Stimulated activated CD8-positive, alpha-beta memory T cell treated with anti-CD3 and anti-CD28 coated beads, Interleukin-4, amount 100 ng/mL, for 48 hours (primary cell): ENCODE measurements around the gene SBF2.

Experiments used
- DNase-seq: peaks from one replicate; pipeline ENCODE4 v3.0.0-alpha.2; 2020

SBF2 gene

GRCh38 chr11:9796266-9796665, 497.8 kb downstream of the SBF2 start:
- no peak for DNase-seq

GRCh38 chr11:9790703-9791102, 503.3 kb downstream of the SBF2 start:
- DNase-seq = no peak

GRCh38 chr11:9789910-9790309, 504.1 kb downstream of the SBF2 start:
- no peak for DNase-seq

DNA sequence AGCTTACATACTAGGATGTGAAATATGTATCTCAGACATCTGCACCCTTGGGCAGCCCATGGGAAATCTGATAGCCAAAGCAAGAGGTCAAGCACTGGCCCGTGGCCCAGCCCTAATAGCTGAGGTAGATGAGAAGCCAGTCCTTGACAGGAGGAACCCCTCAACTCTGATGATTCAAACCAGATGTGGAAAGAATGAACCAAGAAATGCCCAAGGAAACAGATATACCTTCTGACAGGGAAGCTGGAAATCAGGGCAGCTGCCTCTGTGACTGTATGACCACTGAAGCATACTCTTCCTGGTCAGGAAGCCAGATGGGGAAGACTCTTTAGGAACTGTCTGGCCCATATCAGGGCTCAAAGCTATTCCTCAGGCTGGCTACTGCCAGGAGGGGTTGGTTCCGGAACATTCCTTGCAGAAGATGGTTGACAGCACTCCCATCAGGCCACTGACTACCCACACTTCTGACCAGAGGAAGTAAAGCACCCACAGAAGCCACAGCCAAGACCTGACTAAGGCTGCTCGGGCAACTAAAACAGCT, 506.0 kb downstream of the SBF2 start:
- no peak for DNase-seq

GRCh38 chr11:9787260-9787659, 506.8 kb downstream of the SBF2 start:
- DNase-seq = no peak

DNA sequence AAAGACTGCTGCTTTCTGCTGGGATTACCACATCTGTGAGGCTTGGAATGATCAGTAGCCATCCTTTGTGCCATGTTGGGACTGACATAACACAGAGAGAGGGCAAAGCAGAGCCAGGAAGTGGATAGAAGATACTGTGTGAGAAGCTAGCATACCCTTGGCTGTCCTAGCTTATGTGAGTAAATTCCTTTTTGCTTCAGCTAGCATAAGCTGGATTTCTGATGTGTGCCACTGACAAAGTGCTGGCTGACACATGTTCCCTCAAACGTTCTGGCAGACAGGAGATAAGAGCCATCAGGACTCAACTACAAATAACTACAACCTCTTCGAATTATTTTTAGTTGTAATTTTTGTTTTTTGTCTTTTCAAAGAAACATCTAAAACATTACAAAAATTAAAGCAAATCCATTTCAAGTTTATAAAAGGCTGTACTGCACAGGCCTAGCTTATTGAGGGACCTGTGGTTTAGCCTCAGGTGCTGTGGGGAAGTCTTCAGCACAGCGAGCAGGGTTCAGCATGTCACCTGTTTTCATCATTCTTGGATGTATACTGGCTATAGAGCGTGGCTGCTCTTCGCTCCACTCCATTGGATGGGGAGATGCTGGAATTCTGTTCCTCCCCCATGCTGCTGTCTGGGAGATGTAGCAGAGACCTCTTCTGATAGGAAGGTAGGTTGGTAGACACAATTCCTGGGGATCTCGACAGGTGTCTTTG, 509.3 kb downstream of the SBF2 start:
- DNase-seq = no peak

- no peak for DNase-seq
Observed at GRCh38 chr11:9783986-9784385, 510.0 kb downstream of the SBF2 start.

DNA sequence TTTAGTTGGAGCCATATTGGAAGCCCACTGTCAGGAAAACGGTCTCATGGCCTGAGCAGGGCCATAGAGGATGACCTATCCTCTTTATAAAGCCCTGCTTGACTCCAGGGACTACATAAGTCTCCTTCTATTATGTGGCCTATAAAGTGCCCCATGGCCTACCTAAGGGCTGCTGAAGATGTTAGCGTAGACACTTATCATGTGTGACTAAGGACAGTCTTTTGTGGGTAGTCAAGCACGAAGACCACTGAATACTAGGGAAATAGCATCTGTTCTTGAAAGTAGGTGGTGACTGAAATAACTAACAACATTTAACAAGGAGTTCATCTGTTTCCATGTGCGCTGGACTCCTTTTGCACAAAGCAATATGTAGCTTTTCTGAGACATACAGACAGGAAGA, 513.1 kb downstream of the SBF2 start:
- DNase-seq = no peak

DNA sequence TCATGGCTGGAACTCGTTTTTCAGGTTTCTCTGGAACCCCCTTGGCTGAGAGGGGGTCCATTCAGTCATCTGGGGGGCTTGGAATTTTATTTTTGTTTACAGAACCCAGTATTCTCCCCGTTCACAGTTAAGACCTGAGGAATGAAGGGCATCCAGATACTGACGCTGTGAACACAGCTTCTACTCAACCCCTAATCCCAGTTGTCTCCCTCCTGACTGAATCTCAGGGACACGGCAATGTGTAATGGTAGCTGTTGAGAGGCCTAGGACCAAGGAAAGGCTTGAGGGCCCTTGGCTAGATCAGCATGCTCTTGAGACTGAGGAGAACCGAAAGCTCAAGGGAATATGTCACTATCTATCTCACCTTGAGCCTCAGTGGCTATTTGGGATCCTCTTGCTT, 516.5 kb downstream of the SBF2 start:
- DNase-seq = no peak

DNA sequence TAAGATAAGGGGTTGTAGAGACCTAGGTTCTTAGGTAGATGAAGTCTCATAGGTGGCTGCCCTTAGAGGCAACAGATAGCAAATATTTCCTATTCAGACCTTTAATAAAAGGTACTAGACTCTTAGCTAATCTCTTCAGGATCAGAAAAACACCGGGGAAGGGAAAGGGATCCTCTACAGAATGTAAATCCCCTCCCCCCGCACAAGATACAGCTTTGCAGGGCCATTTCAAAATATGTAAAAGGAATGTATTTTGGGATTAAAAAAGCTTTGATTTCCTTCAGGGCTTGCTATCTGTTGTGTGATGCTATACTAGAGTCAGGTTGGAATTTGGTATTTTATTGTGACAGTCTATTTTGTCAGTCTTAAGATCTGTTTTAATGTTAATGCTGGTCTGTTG, 517.0 kb downstream of the SBF2 start:
- DNase-seq = no peak

- DNase-seq = no peak
Observed at GRCh38 chr11:9776203-9776602, 517.8 kb downstream of the SBF2 start.

DNA sequence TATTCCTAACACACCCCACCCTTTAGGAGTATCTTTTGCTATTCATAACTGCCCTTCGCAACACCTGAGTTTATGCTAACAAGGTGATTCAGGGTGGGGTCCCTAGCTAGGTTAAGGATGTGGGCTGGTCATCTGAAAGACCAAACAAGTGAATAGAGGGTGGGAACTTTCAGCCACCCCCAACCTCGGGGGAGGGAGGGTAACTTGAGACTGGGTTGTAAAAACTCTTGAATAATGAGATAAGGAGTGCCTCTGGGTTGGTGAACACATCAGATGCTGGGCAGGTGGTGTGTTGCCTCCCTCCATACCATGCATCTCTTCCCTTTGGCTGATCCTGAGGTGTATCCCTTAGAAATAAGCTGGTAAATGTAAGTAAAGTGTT, 518.6 kb downstream of the SBF2 start:
- DNase-seq = no peak

DNA sequence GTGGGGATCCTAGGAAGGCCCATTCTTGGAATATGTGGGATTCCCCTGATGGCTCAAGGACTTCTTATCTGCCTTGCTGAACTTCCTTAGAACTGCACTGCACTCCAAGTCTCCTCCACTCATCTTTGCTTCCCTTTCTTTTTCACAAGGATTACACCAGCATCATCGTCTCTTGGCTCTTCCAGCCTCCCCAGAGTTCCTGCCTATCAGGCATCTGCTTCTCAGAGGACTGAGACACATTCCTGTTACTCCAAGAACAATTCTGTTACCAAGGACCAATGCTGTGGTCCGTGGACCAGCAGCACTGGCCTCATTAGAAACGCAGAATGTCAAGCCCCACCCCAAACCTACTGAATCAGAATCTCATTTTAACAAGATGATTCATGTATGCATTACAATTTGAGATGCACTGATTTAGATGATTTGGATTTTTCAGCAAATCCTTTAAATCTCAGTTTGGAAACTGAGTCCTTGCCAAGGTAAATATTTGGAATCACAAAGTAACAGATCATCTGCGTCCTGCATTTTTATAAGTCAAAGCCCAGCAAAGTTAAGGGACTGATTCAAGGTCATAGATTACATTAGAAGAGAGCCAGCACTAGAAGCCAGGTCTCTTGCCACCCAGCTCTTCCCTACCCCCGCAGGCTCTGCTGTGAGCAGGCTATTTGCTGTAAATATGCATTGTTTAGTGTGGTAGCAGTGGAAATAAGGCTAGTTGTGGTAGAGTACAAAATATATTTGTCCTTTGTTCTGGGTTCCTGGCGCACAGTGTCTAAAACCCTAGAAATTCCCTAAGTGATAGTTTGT, 519.2 kb downstream of the SBF2 start:
- DNase-seq = no peak

DNA sequence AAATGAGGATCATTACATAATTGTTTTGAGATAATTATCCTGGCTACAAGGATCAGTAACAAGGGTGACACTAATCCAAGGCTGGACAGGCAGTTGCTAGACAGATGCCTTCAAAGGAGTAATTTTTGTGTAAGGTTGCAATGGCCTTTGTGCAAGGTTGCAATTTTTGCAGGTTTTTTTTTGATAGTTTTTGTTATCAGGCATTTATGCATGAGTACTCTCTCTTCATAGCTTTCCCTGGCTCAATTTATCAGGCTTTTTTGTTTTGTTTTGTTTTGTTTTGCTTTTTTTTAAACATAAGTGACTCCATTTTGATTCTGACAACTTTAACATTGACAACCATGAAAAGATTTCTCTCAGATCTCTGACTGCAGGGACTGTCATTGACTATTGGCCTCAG, 519.9 kb downstream of the SBF2 start:
- DNase-seq = no peak

- no peak for DNase-seq
Observed at GRCh38 chr11:9773524-9773923, 520.5 kb downstream of the SBF2 start.

DNA sequence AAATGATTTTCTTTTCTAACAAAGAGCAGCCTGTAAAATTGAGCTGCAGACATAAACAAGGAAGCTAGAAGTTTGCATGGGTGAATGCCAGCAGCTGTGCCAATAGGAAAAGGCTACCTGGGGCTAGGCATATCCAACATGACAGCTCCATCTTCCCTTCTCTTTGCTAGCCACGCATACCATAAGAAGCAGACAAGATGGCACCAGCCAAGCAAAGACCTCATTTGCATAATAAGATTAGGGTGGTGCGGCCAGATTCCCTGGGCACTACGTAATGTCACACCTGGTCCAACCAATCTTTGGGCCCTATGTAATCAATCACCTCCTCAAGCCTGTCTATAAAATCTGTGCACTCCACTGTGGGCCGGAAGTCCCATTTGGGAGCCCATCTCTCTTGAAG, 521.8 kb downstream of the SBF2 start:
- no peak for DNase-seq

DNA sequence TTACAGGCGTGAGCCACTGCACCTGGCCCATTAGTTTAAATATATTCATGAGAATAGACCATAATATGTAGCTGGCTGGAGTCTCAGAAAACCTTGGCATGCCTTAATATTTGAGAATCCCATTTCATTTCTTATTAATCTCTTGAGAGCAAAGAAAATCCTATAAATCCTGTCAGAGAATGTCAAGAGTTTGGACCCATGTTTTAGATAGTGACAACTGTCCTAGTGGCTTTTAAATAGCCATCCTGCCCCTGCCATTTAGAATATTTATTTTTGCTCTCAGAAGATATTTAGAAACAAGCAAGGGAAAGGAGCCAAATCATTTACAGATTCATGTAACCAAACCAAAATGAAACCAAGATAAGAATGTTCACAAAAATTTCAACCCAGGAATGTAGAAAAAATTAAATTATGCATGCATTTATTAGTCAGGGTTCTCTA, 522.9 kb downstream of the SBF2 start:
- DNase-seq = no peak

DNA sequence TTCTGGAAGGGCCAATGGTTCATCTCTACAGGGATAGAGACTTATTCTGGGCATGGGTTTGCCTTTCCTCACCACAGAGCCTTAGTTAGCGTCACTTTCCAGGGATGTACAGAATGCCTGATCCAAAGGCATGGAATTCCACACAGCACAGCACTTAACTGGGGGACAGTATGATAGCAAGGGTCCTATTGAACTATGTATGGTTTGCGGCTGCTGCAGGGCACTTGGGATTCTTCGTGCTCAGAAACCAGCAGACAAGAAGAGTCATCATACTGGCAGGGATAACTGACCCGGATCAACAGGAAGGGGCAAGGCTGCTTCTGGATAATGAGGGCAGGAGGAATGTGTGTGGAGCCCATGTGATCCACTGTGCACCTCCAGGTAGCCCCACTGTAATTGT, 524.4 kb downstream of the SBF2 start:
- DNase-seq = no peak

- DNase-seq = no peak
Observed at GRCh38 chr11:9765320-9766101, 528.5 kb downstream of the SBF2 start.

DNA sequence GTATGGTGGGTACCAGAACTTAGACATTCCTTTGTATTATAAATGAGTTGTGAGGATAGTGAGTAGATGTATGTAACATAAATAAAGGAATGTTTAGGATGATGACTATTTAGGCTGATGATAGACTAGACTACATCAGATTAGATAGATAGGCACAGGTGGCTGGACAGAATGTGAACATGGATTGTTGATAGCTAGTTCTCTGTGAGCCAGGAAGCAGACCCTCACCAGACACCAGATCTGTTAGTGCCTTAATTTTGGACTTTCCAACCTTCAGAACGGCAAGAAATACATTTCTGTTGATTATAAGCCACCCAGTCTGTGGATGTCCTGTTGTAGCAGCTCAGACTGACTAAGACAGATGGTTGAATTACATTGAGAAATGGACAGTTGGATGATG, 530.7 kb downstream of the SBF2 start:
- DNase-seq = no peak

GRCh38 chr11:9762531-9762930, 531.5 kb downstream of the SBF2 start:
- no peak for DNase-seq

DNA sequence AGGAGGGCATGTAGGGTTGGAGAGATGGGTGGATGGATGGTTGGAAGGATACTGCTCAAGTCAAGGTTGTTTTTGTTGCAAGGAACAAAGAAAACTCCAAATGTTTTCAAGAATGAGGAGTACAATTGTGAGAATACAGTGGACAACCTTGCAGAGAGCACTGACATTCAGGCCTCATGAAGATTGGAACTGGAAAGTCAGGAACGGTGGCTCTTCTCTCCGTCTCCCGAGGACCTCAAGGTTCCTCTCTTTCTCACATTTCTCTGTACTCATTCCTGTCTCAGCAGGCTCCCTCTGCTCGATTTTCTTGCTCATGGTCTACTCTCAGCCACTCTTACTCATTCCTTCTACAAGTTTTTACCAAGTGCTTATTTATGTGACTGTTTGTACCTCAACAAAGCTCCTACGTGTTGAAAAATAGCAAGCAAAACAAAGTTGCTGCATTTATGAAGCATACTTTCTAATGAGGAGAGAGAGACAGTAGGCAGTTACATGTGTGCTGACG, 532.5 kb downstream of the SBF2 start:
- no peak for DNase-seq

GRCh38 chr11:9760193-9760575, 533.8 kb downstream of the SBF2 start:
- DNase-seq = no peak
